Measurements from ENCODE around the gene TMEM132E.

Gene TMEM132E

GRCh38 chr17:34568953-34569352 lies 10.4 kb upstream of the TMEM132E start:
- no peak for DNase-seq (ENCODE audit: low read depth, low spot score)
- no peak overlapping the region for H3K27ac ChIP-seq

GRCh38 chr17:34569591-34569990 lies 9.8 kb upstream of the TMEM132E start:
- H3K27ac ChIP-seq = no peak overlapping the region
- DNase-seq (ENCODE audit: low read depth, low spot score) = no peak

GRCh38 chr17:34570506-34570905 lies 8.9 kb upstream of the TMEM132E start:
- DNase-seq (ENCODE audit: low read depth, low spot score) = no peak
- H3K27ac ChIP-seq = no peak overlapping the region

GRCh38 chr17:34571428-34572130 lies 7.8 kb upstream of the TMEM132E start:
- no peak overlapping the region for H3K27ac ChIP-seq
- DNase-seq (ENCODE audit: low read depth, low spot score) = no peak

- no peak for DNase-seq (ENCODE audit: low read depth, low spot score)
- H3K27ac ChIP-seq = no peak overlapping the region
Observed at GRCh38 chr17:34572483-34572882, 6.9 kb upstream of the TMEM132E start.

GRCh38 chr17:34575182-34575581 lies 4.2 kb upstream of the TMEM132E start:
- no peak for DNase-seq (ENCODE audit: low read depth, low spot score)
- no peak overlapping the region for H3K27ac ChIP-seq

- no peak overlapping the region for H3K27ac ChIP-seq
- DNase-seq (ENCODE audit: low read depth, low spot score) = no peak
Observed at GRCh38 chr17:34578016-34578415, 1.4 kb upstream of the TMEM132E start.

- H3K27ac ChIP-seq = no peak overlapping the region
- no peak for DNase-seq (ENCODE audit: low read depth, low spot score)
Observed at GRCh38 chr17:34578656-34579016, 746 bp upstream of the TMEM132E start.

- no peak for DNase-seq (ENCODE audit: low read depth, low spot score)
- no peak overlapping the region for H3K27ac ChIP-seq
Observed at GRCh38 chr17:34579979-34580684, 750 bp downstream of the TMEM132E start.

- no peak for DNase-seq (ENCODE audit: low read depth, low spot score)
Observed at GRCh38 chr17:34580685-34581445, 1.5 kb downstream of the TMEM132E start.

GRCh38 chr17:34581446-34582184 lies 2.2 kb downstream of the TMEM132E start:
- no peak for DNase-seq (ENCODE audit: low read depth, low spot score)
- H3K27ac ChIP-seq = no peak overlapping the region

More at GRCh38 chr17:34580685-34581445, 1.5 kb downstream of the TMEM132E start:
- no peak overlapping the region for H3K27ac ChIP-seq

- no peak for DNase-seq (ENCODE audit: low read depth, low spot score)
- no peak overlapping the region for H3K27ac ChIP-seq
Observed at GRCh38 chr17:34582185-34582900, 3.0 kb downstream of the TMEM132E start.

GRCh38 chr17:34582901-34583245 lies 3.5 kb downstream of the TMEM132E start:
- no peak overlapping the region for H3K27ac ChIP-seq
- DNase-seq (ENCODE audit: low read depth, low spot score) = no peak

- DNase-seq (ENCODE audit: low read depth, low spot score) = no peak
- H3K27ac ChIP-seq = no peak overlapping the region
Observed at GRCh38 chr17:34584805-34585416, 5.5 kb downstream of the TMEM132E start.

- no peak for DNase-seq (ENCODE audit: low read depth, low spot score)
- H3K27ac ChIP-seq = no peak overlapping the region
Observed at GRCh38 chr17:34586346-34586846, 7.0 kb downstream of the TMEM132E start.

- no peak overlapping the region for H3K27ac ChIP-seq
- no peak for DNase-seq (ENCODE audit: low read depth, low spot score)
Observed at GRCh38 chr17:34588266-34588665, 8.9 kb downstream of the TMEM132E start.

GRCh38 chr17:34589120-34589965 lies 10.0 kb downstream of the TMEM132E start:
- DNase-seq (ENCODE audit: low read depth, low spot score) = no peak
- H3K27ac ChIP-seq = no peak overlapping the region

GRCh38 chr17:34592002-34592401 lies 12.6 kb downstream of the TMEM132E start:
- no peak for DNase-seq (ENCODE audit: low read depth, low spot score)
- no peak overlapping the region for H3K27ac ChIP-seq
